ENCODE results near the gene CHSY3.

GRCh38 chr5:130135506-130135905 is 231.2 kb downstream of the CHSY3 start:
- TF ChIP-seq, protein P1, sequence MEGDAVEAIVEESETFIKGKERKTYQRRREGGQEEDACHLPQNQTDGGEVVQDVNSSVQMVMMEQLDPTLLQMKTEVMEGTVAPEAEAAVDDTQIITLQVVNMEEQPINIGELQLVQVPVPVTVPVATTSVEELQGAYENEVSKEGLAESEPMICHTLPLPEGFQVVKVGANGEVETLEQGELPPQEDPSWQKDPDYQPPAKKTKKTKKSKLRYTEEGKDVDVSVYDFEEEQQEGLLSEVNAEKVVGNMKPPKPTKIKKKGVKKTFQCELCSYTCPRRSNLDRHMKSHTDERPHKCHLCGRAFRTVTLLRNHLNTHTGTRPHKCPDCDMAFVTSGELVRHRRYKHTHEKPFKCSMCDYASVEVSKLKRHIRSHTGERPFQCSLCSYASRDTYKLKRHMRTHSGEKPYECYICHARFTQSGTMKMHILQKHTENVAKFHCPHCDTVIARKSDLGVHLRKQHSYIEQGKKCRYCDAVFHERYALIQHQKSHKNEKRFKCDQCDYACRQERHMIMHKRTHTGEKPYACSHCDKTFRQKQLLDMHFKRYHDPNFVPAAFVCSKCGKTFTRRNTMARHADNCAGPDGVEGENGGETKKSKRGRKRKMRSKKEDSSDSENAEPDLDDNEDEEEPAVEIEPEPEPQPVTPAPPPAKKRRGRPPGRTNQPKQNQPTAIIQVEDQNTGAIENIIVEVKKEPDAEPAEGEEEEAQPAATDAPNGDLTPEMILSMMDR (conservative IDR thresholded peaks at IDR 0.05 in 1 of 2, IDR thresholded peaks at IDR 0.05 in 1 of 2; ENCODE audit: low read depth in 1 of 2, low read length in 2 of 2), result no peak
- TF ChIP-seq EZH2 (IDR thresholded peaks at IDR 0.05; ENCODE audit: low read length, missing control alignments), result no peak

Data from fibroblast of lung (primary cell).